Endodermal cell (in vitro differentiated cells): ENCODE measurements around the gene GAPDHS. TPM values are rescaled to one million over a fixed set of nuclear protein-coding genes. Genes with fewer than 3 reads are reported as not detected.

ENCODE experiments used
- DNase-seq: peaks from one replicate; pipeline ENCODE4 v3.0.0-alpha.2; 2017
- H3K27ac ChIP-seq: 2 replicates; pipeline ENCODE4 v1.5.1; 2013; ENCODE audit warnings: mild to moderate bottlenecking, low read depth, low read length, moderate library complexity
- H3K27me3 ChIP-seq: 2 replicates; pipeline ENCODE4 v1.6.1; 2013; ENCODE audit warnings: mild to moderate bottlenecking, low read length, moderate library complexity; ENCODE audit not compliant: insufficient read depth, control insufficient read depth, poor library complexity, severe bottlenecking
- H3K36me3 ChIP-seq: 2 replicates; pipeline ENCODE4 v1.7.0; 2013; ENCODE audit warnings: mild to moderate bottlenecking, low read length, moderate library complexity; ENCODE audit not compliant: control insufficient read depth, insufficient read depth
- H3K4me1 ChIP-seq: one replicate; pipeline ENCODE4 v1.7.0; 2013; ENCODE audit warnings: low read length; ENCODE audit not compliant: control insufficient read depth, insufficient read depth
- H3K4me3 ChIP-seq: 2 replicates; pipeline ENCODE4 v1.5.1; 2013; ENCODE audit warnings: mild to moderate bottlenecking, low read length, moderate library complexity
- H3K9ac ChIP-seq: 2 replicates; pipeline ENCODE4 v1.6.1; 2013; ENCODE audit warnings: mild to moderate bottlenecking, low read length, moderate library complexity; ENCODE audit not compliant: poor library complexity, severe bottlenecking; ENCODE audit errors: extremely low read depth
- H3K9me3 ChIP-seq: 2 replicates; pipeline ENCODE4 v1.6.1; 2013; ENCODE audit warnings: mild to moderate bottlenecking, low read length, moderate library complexity; ENCODE audit not compliant: control insufficient read depth
- H3K27ac Mint-ChIP-seq: 2 replicates; pipeline ENCODE4 v1.8.0; 2020; ENCODE audit warnings: mixed read lengths
- H3K27me3 Mint-ChIP-seq: 2 replicates; pipeline ENCODE4 v1.8.0; 2021; ENCODE audit warnings: mild to moderate bottlenecking, mixed read lengths; ENCODE audit not compliant: insufficient read depth
- H3K36me3 Mint-ChIP-seq: 2 replicates; pipeline ENCODE4 v1.8.0; 2020; ENCODE audit warnings: low read depth, mixed read lengths
- H3K4me1 Mint-ChIP-seq: 2 replicates; pipeline ENCODE4 v1.8.0; 2020; ENCODE audit warnings: mixed read lengths
- H3K4me3 Mint-ChIP-seq: 2 replicates; pipeline ENCODE4 v1.8.0; 2020; ENCODE audit warnings: mild to moderate bottlenecking, moderate library complexity, mixed read lengths
- H3K9me3 Mint-ChIP-seq: 2 replicates; pipeline ENCODE4 v1.8.0; 2020; ENCODE audit warnings: mild to moderate bottlenecking, mixed read lengths
- CTCF ChIP-seq: fragments of 200-600 bp; sonication (generic); conservative IDR thresholded peaks from 2 replicates; pipeline ENCODE4 v1.5.0; 2021; ENCODE audit warnings: antibody characterized with exemption, mild to moderate bottlenecking
- WGBS, 2 experiments: methylation state at CpG; one replicate each; pipeline versions ENCODE4 v1.1.5 to v1.1.7; 2013; ENCODE audit warnings: missing lambda C conversion rate in 2 of 2, mixed read lengths in 1 of 2; ENCODE audit not compliant: insufficient coverage in 1 of 2, insufficient read length in 1 of 2; 5-methylcytosine and 5-hydroxymethylcytosine counted together
- total RNA-seq, 2 donors: library from RNA; stranded (reverse); fragmentation: NEBNext Ultra II Directional in 1 of 2; extraction: Animal tissue kit (Norgen Biotek cat#: 25700) in 1 of 2; gene quantifications; 2 replicates in 1 of 2; 3 replicates in 1 of 2; pipeline ENCODE4 v1.2.1, GENCODE V29; 2021

GAPDHS gene
- total RNA-seq, 2 donors from 2014 or later = not detected

GRCh38 chr19:35511337-35511736, 21.9 kb upstream of the GAPDHS start:
- H3K4me3 ChIP-seq = no peak overlapping the region
- H3K36me3 Mint-ChIP-seq = peaks cover 20% of the 10 kb centered on the region
- H3K36me3 ChIP-seq = peaks cover 23% of the 10 kb centered on the region
- no peaks in the 10 kb centered on the region for H3K9me3 Mint-ChIP-seq
- peaks cover 26% of the 10 kb centered on the region for H3K4me1 Mint-ChIP-seq
- WGBS, 2 experiments = 76 to 84% methylated on average over 3 to 7 of the region's 7 CpGs
- peaks cover 5% of the 10 kb centered on the region for H3K27me3 Mint-ChIP-seq
- no peak for TF ChIP-seq CTCF
- H3K27ac Mint-ChIP-seq = no peak overlapping the region
- no peak overlapping the region for H3K4me3 Mint-ChIP-seq
- no peak overlapping the region for H3K27ac ChIP-seq
- no peaks in the 10 kb centered on the region for H3K9me3 ChIP-seq
- DNase-seq = no peak
- no peak overlapping the region for H3K9ac ChIP-seq
- H3K27me3 ChIP-seq = no peaks in the 10 kb centered on the region
- peaks cover 11% of the 10 kb centered on the region for H3K4me1 ChIP-seq

GRCh38 chr19:35512831-35513627, 20.2 kb upstream of the GAPDHS start:
- H3K36me3 ChIP-seq = peaks cover 6% of the 10 kb centered on the region
- Mint-ChIP-seq H3K36me3 (peaks cover 6% of the 10 kb centered on the region), H3K27ac (no peak overlapping the region), H3K4me3 (no peak overlapping the region), H3K4me1 (peaks cover 14% of the 10 kb centered on the region), H3K9me3 (no peaks in the 10 kb centered on the region), H3K27me3 (peaks cover 5% of the 10 kb centered on the region)
- TF ChIP-seq CTCF = no peak
- H3K9ac ChIP-seq = no peak overlapping the region
- H3K4me1 ChIP-seq = peaks cover 4% of the 10 kb centered on the region
- no peak overlapping the region for H3K4me3 ChIP-seq
- H3K9me3 ChIP-seq = no peaks in the 10 kb centered on the region
- no peaks in the 10 kb centered on the region for H3K27me3 ChIP-seq
- DNase-seq = no peak
- WGBS, 2 experiments = 88 to 93% methylated on average over 14 to 15 of the region's 15 CpGs
- H3K27ac ChIP-seq = no peak overlapping the region

GRCh38 chr19:35513628-35514281, 19.5 kb upstream of the GAPDHS start, which contains the start of gene DMKN:
Gene DMKN, minus strand, starts transcription at chr19:35513649. Its CDS starts 174 bp downstream, at chr19:35513475.
- H3K27me3 ChIP-seq = no peaks in the 10 kb centered on the region
- peaks cover 4% of the 10 kb centered on the region for H3K4me1 ChIP-seq
- Mint-ChIP-seq H3K27ac (no peak within 1 kb of the TSS), H3K9me3 (no peaks in the 10 kb centered on the region), H3K4me1 (peaks cover 8% of the 10 kb centered on the region), H3K4me3 (peak within 1 kb of the TSS; percentile 18), H3K36me3 (no peaks in the 10 kb centered on the region), H3K27me3 (peaks cover 5% of the 10 kb centered on the region)
- no peak within 1 kb of the TSS for H3K27ac ChIP-seq
- peak; percentile 65 for TF ChIP-seq CTCF
- 43 to 50% methylated on average over 1 to 15 of the region's 15 CpGs for WGBS, 2 experiments
- no peak within 1 kb of the TSS for H3K4me3 ChIP-seq
- no peaks in the 10 kb centered on the region for H3K36me3 ChIP-seq
- DNase-seq = peak; percentile 86
- no peaks in the 10 kb centered on the region for H3K9me3 ChIP-seq
- H3K9ac ChIP-seq = no peak within 1 kb of the TSS
